ENCODE data around the gene PARK7. TPM values are rescaled to one million over a fixed set of nuclear protein-coding genes. Genes with fewer than 3 reads are reported as not detected.
A peak's percentile ranks its signal among the peaks of the same experiment; 100 is the strongest.

Gene PARK7
- polyA plus RNA-seq, 2 donors: 146 to 184 TPM

GRCh38 chr1:7989762-7990428 is 28.4 kb downstream of the PARK7 start:
- Histone ChIP-seq H3K27ac (ENCODE audit: low read depth in 2 of 2, low read length in 1 of 2) (no peak overlapping the region), H3K9me3 (ENCODE audit: control insufficient read depth in 2 of 2, insufficient read depth in 1 of 2, low read depth in 1 of 2, low read length in 1 of 2) (no peaks in the 10 kb centered on the region), H3K27me3 (ENCODE audit: control insufficient read depth in 1 of 2, insufficient read depth in 2 of 2, low read length in 2 of 2) (no peaks in the 10 kb centered on the region), H3K4me1 (ENCODE audit: control insufficient read depth in 2 of 2, insufficient read depth in 2 of 2, low read length in 1 of 2) (peaks cover 0 to 2% of the 10 kb centered on the region in 2 donors), H3K4me3 (ENCODE audit: low read depth in 1 of 2, low read length in 2 of 2) (no peak overlapping the region), H3K36me3 (ENCODE audit: control insufficient read depth in 2 of 2, insufficient read depth in 2 of 2, low read length in 1 of 2) (peaks cover 6 to 15% of the 10 kb centered on the region in 2 donors)
- 68 to 76% methylated on average over 2 of the region's 2 CpGs for WGBS, 2 donors

GRCh38 chr1:7991504-7992440 is 30.3 kb downstream of the PARK7 start:
- H3K9me3 ChIP-seq (ENCODE audit: control insufficient read depth in 2 of 2, insufficient read depth in 1 of 2, low read depth in 1 of 2, low read length in 1 of 2): no peaks in the 10 kb centered on the region
- peaks cover 0 to 2% of the 10 kb centered on the region in 2 donors for H3K4me1 ChIP-seq (ENCODE audit: control insufficient read depth in 2 of 2, insufficient read depth in 2 of 2, low read length in 1 of 2)
- H3K4me3 ChIP-seq (ENCODE audit: low read depth in 1 of 2, low read length in 2 of 2): no peak overlapping the region
- 84 to 86% methylated on average over 18 of the region's 18 CpGs for WGBS, 2 donors
- no peaks in the 10 kb centered on the region for H3K27me3 ChIP-seq (ENCODE audit: control insufficient read depth in 1 of 2, insufficient read depth in 2 of 2, low read length in 2 of 2)
- no peak overlapping the region for H3K27ac ChIP-seq (ENCODE audit: low read depth in 2 of 2, low read length in 1 of 2)
- H3K36me3 ChIP-seq (ENCODE audit: control insufficient read depth in 2 of 2, insufficient read depth in 2 of 2, low read length in 1 of 2): peaks cover 0 to 3% of the 10 kb centered on the region in 2 donors

GRCh38 chr1:7992885-7993284 is 31.4 kb downstream of the PARK7 start:
- H3K27ac ChIP-seq (ENCODE audit: low read depth in 2 of 2, low read length in 1 of 2): no peak overlapping the region
- H3K9me3 ChIP-seq (ENCODE audit: control insufficient read depth in 2 of 2, insufficient read depth in 1 of 2, low read depth in 1 of 2, low read length in 1 of 2): no peaks in the 10 kb centered on the region
- no peaks in the 10 kb centered on the region for H3K27me3 ChIP-seq (ENCODE audit: control insufficient read depth in 1 of 2, insufficient read depth in 2 of 2, low read length in 2 of 2)
- WGBS, 2 donors: 92 to 97% methylated on average over 4 of the region's 4 CpGs
- H3K36me3 ChIP-seq (ENCODE audit: control insufficient read depth in 2 of 2, insufficient read depth in 2 of 2, low read length in 1 of 2): peaks cover 0 to 3% of the 10 kb centered on the region in 2 donors
- no peak overlapping the region for H3K4me3 ChIP-seq (ENCODE audit: low read depth in 1 of 2, low read length in 2 of 2)
- H3K4me1 ChIP-seq (ENCODE audit: control insufficient read depth in 2 of 2, insufficient read depth in 2 of 2, low read length in 1 of 2): peaks cover 0 to 2% of the 10 kb centered on the region in 2 donors

GRCh38 chr1:7993593-7994479 is 32.3 kb downstream of the PARK7 start:
- Histone ChIP-seq H3K4me3 (ENCODE audit: low read depth in 1 of 2, low read length in 2 of 2) (no peak overlapping the region), H3K36me3 (ENCODE audit: control insufficient read depth in 2 of 2, insufficient read depth in 2 of 2, low read length in 1 of 2) (peaks cover 0 to 3% of the 10 kb centered on the region in 2 donors), H3K9me3 (ENCODE audit: control insufficient read depth in 2 of 2, insufficient read depth in 1 of 2, low read depth in 1 of 2, low read length in 1 of 2) (no peaks in the 10 kb centered on the region), H3K4me1 (ENCODE audit: control insufficient read depth in 2 of 2, insufficient read depth in 2 of 2, low read length in 1 of 2) (peaks cover 0 to 2% of the 10 kb centered on the region in 2 donors), H3K27ac (ENCODE audit: low read depth in 2 of 2, low read length in 1 of 2) (no peak overlapping the region), H3K27me3 (ENCODE audit: control insufficient read depth in 1 of 2, insufficient read depth in 2 of 2, low read length in 2 of 2) (no peaks in the 10 kb centered on the region)
- WGBS, 2 donors: 87 to 88% methylated on average over 19 of the region's 19 CpGs

- H3K4me1 ChIP-seq (ENCODE audit: control insufficient read depth in 2 of 2, insufficient read depth in 2 of 2, low read length in 1 of 2): peaks cover 0 to 2% of the 10 kb centered on the region in 2 donors
- H3K4me3 ChIP-seq (ENCODE audit: low read depth in 1 of 2, low read length in 2 of 2): no peak overlapping the region
- H3K9me3 ChIP-seq (ENCODE audit: control insufficient read depth in 2 of 2, insufficient read depth in 1 of 2, low read depth in 1 of 2, low read length in 1 of 2): no peaks in the 10 kb centered on the region
- WGBS, 2 donors: 95 to 100% methylated on average over 1 of the region's 1 CpG
- H3K27me3 ChIP-seq (ENCODE audit: control insufficient read depth in 1 of 2, insufficient read depth in 2 of 2, low read length in 2 of 2): no peaks in the 10 kb centered on the region
- peaks cover 0 to 3% of the 10 kb centered on the region in 2 donors for H3K36me3 ChIP-seq (ENCODE audit: control insufficient read depth in 2 of 2, insufficient read depth in 2 of 2, low read length in 1 of 2)
- no peak overlapping the region for H3K27ac ChIP-seq (ENCODE audit: low read depth in 2 of 2, low read length in 1 of 2)
Measured at GRCh38 chr1:7994827-7995226, 33.3 kb downstream of the PARK7 start.

GRCh38 chr1:7995437-7995836 is 33.9 kb downstream of the PARK7 start:
- Histone ChIP-seq H3K27me3 (ENCODE audit: control insufficient read depth in 1 of 2, insufficient read depth in 2 of 2, low read length in 2 of 2) (no peaks in the 10 kb centered on the region), H3K9me3 (ENCODE audit: control insufficient read depth in 2 of 2, insufficient read depth in 1 of 2, low read depth in 1 of 2, low read length in 1 of 2) (no peaks in the 10 kb centered on the region), H3K4me3 (ENCODE audit: low read depth in 1 of 2, low read length in 2 of 2) (no peak overlapping the region), H3K36me3 (ENCODE audit: control insufficient read depth in 2 of 2, insufficient read depth in 2 of 2, low read length in 1 of 2) (peaks cover 0 to 1% of the 10 kb centered on the region in 2 donors), H3K4me1 (ENCODE audit: control insufficient read depth in 2 of 2, insufficient read depth in 2 of 2, low read length in 1 of 2) (peaks cover 0 to 2% of the 10 kb centered on the region in 2 donors), H3K27ac (ENCODE audit: low read depth in 2 of 2, low read length in 1 of 2) (no peak overlapping the region)
- 96 to 98% methylated on average over 5 of the region's 5 CpGs for WGBS, 2 donors

- peaks cover 4 to 7% of the 10 kb centered on the region in 2 donors for H3K4me1 ChIP-seq (ENCODE audit: control insufficient read depth in 2 of 2, insufficient read depth in 2 of 2, low read length in 1 of 2)
- WGBS, 2 donors: 95 to 96% methylated on average over 6 of the region's 6 CpGs
- no peaks in the 10 kb centered on the region for H3K36me3 ChIP-seq (ENCODE audit: control insufficient read depth in 2 of 2, insufficient read depth in 2 of 2, low read length in 1 of 2)
- H3K9me3 ChIP-seq (ENCODE audit: control insufficient read depth in 2 of 2, insufficient read depth in 1 of 2, low read depth in 1 of 2, low read length in 1 of 2): no peaks in the 10 kb centered on the region
- H3K27me3 ChIP-seq (ENCODE audit: control insufficient read depth in 1 of 2, insufficient read depth in 2 of 2, low read length in 2 of 2): no peaks in the 10 kb centered on the region
- no peak overlapping the region for H3K4me3 ChIP-seq (ENCODE audit: low read depth in 1 of 2, low read length in 2 of 2)
- H3K27ac ChIP-seq (ENCODE audit: low read depth in 2 of 2, low read length in 1 of 2): peak overlapping the region in 1 of 2 donors; percentile 26
Measured at GRCh38 chr1:8002329-8002910, 40.9 kb downstream of the PARK7 start.

- H3K4me3 ChIP-seq (ENCODE audit: low read depth in 1 of 2, low read length in 2 of 2): no peak overlapping the region
- H3K27me3 ChIP-seq (ENCODE audit: control insufficient read depth in 1 of 2, insufficient read depth in 2 of 2, low read length in 2 of 2): no peaks in the 10 kb centered on the region
- no peaks in the 10 kb centered on the region for H3K9me3 ChIP-seq (ENCODE audit: control insufficient read depth in 2 of 2, insufficient read depth in 1 of 2, low read depth in 1 of 2, low read length in 1 of 2)
- WGBS, 2 donors: 87 to 92% methylated on average over 4 of the region's 4 CpGs
- peak overlapping the region; percentile 45 to 49 for H3K27ac ChIP-seq (ENCODE audit: low read depth in 2 of 2, low read length in 1 of 2)
- peaks cover 4 to 7% of the 10 kb centered on the region in 2 donors for H3K4me1 ChIP-seq (ENCODE audit: control insufficient read depth in 2 of 2, insufficient read depth in 2 of 2, low read length in 1 of 2)
- H3K36me3 ChIP-seq (ENCODE audit: control insufficient read depth in 2 of 2, insufficient read depth in 2 of 2, low read length in 1 of 2): no peaks in the 10 kb centered on the region
Measured at GRCh38 chr1:8002921-8003320, 41.4 kb downstream of the PARK7 start.

Data from esophagus (tissue), 2 donors.